IMR-90 (cell line): ENCODE measurements around the gene PRKAG3. TPM values are rescaled to one million over a fixed set of nuclear protein-coding genes. Genes with fewer than 3 reads are reported as not detected.
A peak's percentile ranks its signal among the peaks of the same experiment; 100 is the strongest.

Source experiments
- ATAC-seq: fragments of 200-7000 bp; cut with Tn5 transposase; 2 replicates; pipeline ENCODE4 v1.9.1; 2020; ENCODE audit warnings: low read depth, mild to moderate bottlenecking, moderate library complexity
- BruUV-seq: library from RNA; stranded (reverse); fragments of 400-500 nt; replicated peaks from 2 replicates; lab custom pipeline; 2021; lab: Mats Ljungman, UMichigan
- CTCF ChIA-PET: fragments of 300-600 bp; formaldehyde crosslinking; extraction: SDS; loops from one replicate; lab custom pipeline; 2021; ENCODE audit warnings: antibody characterized with exemption; lab: Yijun Ruan, JAX
- POLR2A ChIA-PET: fragments of 300-600 bp; sonication (Branson Sonifier 250); formaldehyde crosslinking; loops from one replicate; lab custom pipeline; 2022; ENCODE audit warnings: antibody characterized with exemption; ENCODE audit not compliant: unreplicated experiment; lab: Charles Lee
- DNase-seq: peaks from one replicate; pipeline ENCODE4 v3.0.0; 2013
- H2AFZ ChIP-seq: replicated peaks from 2 replicates; pipeline ENCODE3; 2013; ENCODE audit warnings: low read length, mild to moderate bottlenecking; ENCODE audit not compliant: poor library complexity
- H2AK5ac ChIP-seq: 2 replicates; pipeline ENCODE4 v1.6.1; 2013; ENCODE audit warnings: low read depth, low read length, inconsistent platforms
- H2AK9ac ChIP-seq: replicated peaks from 2 replicates; pipeline ENCODE3; 2013; ENCODE audit warnings: mild to moderate bottlenecking, low read depth, low read length, moderate library complexity; ENCODE audit not compliant: poor library complexity
- H2BK120ac ChIP-seq: 2 replicates; pipeline ENCODE4 v1.6.1; 2013; ENCODE audit warnings: low read depth, low read length, inconsistent platforms
- H2BK15ac ChIP-seq: 3 replicates; pipeline ENCODE4 v1.6.1; 2013; ENCODE audit warnings: low read depth, low read length, inconsistent platforms
- H2BK20ac ChIP-seq: 2 replicates; pipeline ENCODE4 v1.6.1; 2013; ENCODE audit warnings: low read depth, mild to moderate bottlenecking, inconsistent platforms, low read length, moderate library complexity
- H2BK5ac ChIP-seq: 2 replicates; pipeline ENCODE4 v1.6.1; 2013; ENCODE audit warnings: mild to moderate bottlenecking, low read depth, low read length, inconsistent platforms; ENCODE audit not compliant: poor library complexity, severe bottlenecking
- H3K14ac ChIP-seq: replicated peaks from 2 replicates; pipeline ENCODE4 v1.6.1; 2013; ENCODE audit warnings: low read depth, low read length, inconsistent platforms
- H3K18ac ChIP-seq: 2 replicates; pipeline ENCODE4 v1.6.1; 2013; ENCODE audit warnings: low read depth, low read length, control low read depth
- H3K23ac ChIP-seq: 2 replicates; pipeline ENCODE4 v1.6.1; 2013; ENCODE audit warnings: low read depth, low read length, inconsistent platforms
- H3K27ac ChIP-seq: 2 replicates; pipeline ENCODE4 v1.5.1; 2013; ENCODE audit warnings: mild to moderate bottlenecking, control low read depth, low read length; ENCODE audit not compliant: insufficient read depth
- H3K27me3 ChIP-seq: 2 replicates; pipeline ENCODE4 v1.6.1; 2013; ENCODE audit warnings: low read length; ENCODE audit not compliant: control insufficient read depth, insufficient read depth
- H3K36me3 ChIP-seq: 2 replicates; pipeline ENCODE4 v1.6.1; 2013; ENCODE audit warnings: low read length, mixed read lengths; ENCODE audit not compliant: control insufficient read depth, insufficient read depth
- H3K4ac ChIP-seq: 2 replicates; pipeline ENCODE4 v1.6.1; 2013; ENCODE audit warnings: low read depth, low read length, inconsistent platforms
- H3K4me1 ChIP-seq: 2 replicates; pipeline ENCODE4 v1.6.1; 2013; ENCODE audit warnings: low read length, mixed read lengths; ENCODE audit not compliant: control insufficient read depth, insufficient read depth
- H3K4me2 ChIP-seq: 2 replicates; pipeline ENCODE4 v1.6.1; 2013; ENCODE audit warnings: low read depth, mild to moderate bottlenecking, control low read depth, low read length, moderate library complexity
- H3K4me3 ChIP-seq: 2 replicates; pipeline ENCODE4 v1.5.1; 2013; ENCODE audit warnings: low read depth, mild to moderate bottlenecking, control low read depth, low read length, moderate library complexity; ENCODE audit not compliant: insufficient read depth
- H3K56ac ChIP-seq: 2 replicates; pipeline ENCODE4 v1.6.1; 2013; ENCODE audit warnings: low read length, inconsistent platforms; ENCODE audit not compliant: insufficient read depth; ENCODE audit errors: extremely low read depth
- H3K79me1 ChIP-seq, 2 experiments: 2 replicates each; pipeline ENCODE4 v1.6.1; 2013; ENCODE audit warnings: low read length in 2 of 2, inconsistent platforms in 1 of 2, low read depth in 1 of 2
- H3K9ac ChIP-seq: 2 replicates; pipeline ENCODE4 v1.6.1; 2013; ENCODE audit warnings: low read depth, low read length, control low read depth
- H3K9me1 ChIP-seq: 2 replicates; pipeline ENCODE4 v1.6.1; 2013; ENCODE audit warnings: low read length, inconsistent platforms; ENCODE audit not compliant: insufficient read depth
- H3K9me3 ChIP-seq: 2 replicates; pipeline ENCODE4 v1.6.1; 2013; ENCODE audit warnings: low read length; ENCODE audit not compliant: control insufficient read depth, insufficient read depth
- H4K20me1 ChIP-seq: 2 replicates; pipeline ENCODE4 v1.6.1; 2013; ENCODE audit warnings: low read length, inconsistent platforms; ENCODE audit not compliant: insufficient read depth
- H4K5ac ChIP-seq: 2 replicates; pipeline ENCODE4 v1.6.1; 2013; ENCODE audit warnings: mild to moderate bottlenecking, low read depth, low read length, control low read depth
- H4K8ac ChIP-seq, 2 experiments: 2 replicates each; pipeline ENCODE4 v1.6.1; 2013; ENCODE audit warnings: low read depth in 2 of 2, low read length in 2 of 2, control low read depth in 1 of 2, inconsistent platforms in 1 of 2
- H4K91ac ChIP-seq: 2 replicates; pipeline ENCODE4 v1.6.1; 2013; ENCODE audit warnings: low read depth, low read length, inconsistent platforms; ENCODE audit not compliant: insufficient read depth
- CEBPB ChIP-seq: IDR thresholded peaks from 2 replicates; pipeline ENCODE4 v1.6.1; 2012; ENCODE audit warnings: low read depth, low read length, improper control_type of control experiment
- FOS ChIP-seq: fragments of 150-350 bp; IDR thresholded peaks from 2 replicates; pipeline ENCODE4 v1.6.1; 2016; ENCODE audit warnings: low read depth, low read length
- WGBS, 2 experiments: methylation state at CpG; one replicate each; pipeline versions ENCODE4 v1.1.5 to v1.1.7; 2013; ENCODE audit warnings: missing lambda C conversion rate in 2 of 2; ENCODE audit not compliant: insufficient read length in 1 of 2; ENCODE audit errors: extremely low coverage in 2 of 2; 5-methylcytosine and 5-hydroxymethylcytosine counted together
- dilution Hi-C: fragments of 300-500 bp; cut with HindIII; formaldehyde crosslinking; loops from one replicate; pipeline ENCODE4 v1.14.3; 2018; ENCODE audit warnings: low sequenced_read_pairs; ENCODE audit not compliant: unreplicated experiment
- in situ Hi-C: fragments of 300-500 bp; cut with MboI; formaldehyde crosslinking; loops from 3 replicates; pipeline ENCODE4 v1.14.3; 2019; ENCODE audit warnings: low sequenced_read_pairs, inconsistent platforms, mixed read lengths
- intact Hi-C: fragments of 100-400 bp; cut with micrococcal nuclease; formaldehyde crosslinking; loops from 2 replicates; pipeline ENCODE4 v1.10.0; 2022
- polyA plus RNA-seq, 3 experiments: library from polyadenylated mRNA; depleted of rRNA; stranded (reverse); fragments of >200 nt; gene quantifications; 2 replicates each; pipeline ENCODE4 v1.2.3, GENCODE V29; 2012; ENCODE audit warnings: low replicate concordance in 1 of 3
- total RNA-seq: library from RNA; depleted of rRNA; stranded (reverse); fragments of >200 nt; gene quantifications from 2 replicates; pipeline ENCODE4 v1.2.3, GENCODE V29; 2012

The PRKAG3 gene
- total and polyA plus RNA-seq, 2 of the 4 experiments (the other 2 are of a cell fraction), result not detected

DNA sequence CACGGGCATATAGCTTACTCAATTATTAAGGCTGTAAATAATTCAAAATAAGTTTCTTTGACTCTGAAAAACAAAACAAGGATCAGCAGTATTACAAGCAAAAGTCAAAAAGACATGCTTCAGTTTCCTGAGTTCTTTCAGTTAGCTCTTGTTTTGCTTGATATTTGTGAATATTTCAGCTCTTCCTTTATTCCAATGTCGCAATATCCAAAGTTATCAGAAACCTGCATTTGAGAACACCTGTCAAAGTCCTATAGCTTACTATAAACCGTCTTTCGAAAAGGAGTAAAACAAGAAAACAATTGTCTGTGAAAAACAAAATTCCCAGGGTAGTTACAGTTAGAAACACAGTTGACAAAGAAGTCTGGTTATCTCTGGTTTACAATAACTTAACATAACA is 34.9 kb downstream of the PRKAG3 start:
- Histone ChIP-seq H2BK20ac (no peak overlapping the region), H4K8ac (no peak overlapping the region), H3K9ac (no peak overlapping the region), H2BK5ac (no peak overlapping the region), H3K4me3 (no peak overlapping the region), H3K27me3 (peaks cover 2% of the 10 kb centered on the region), H3K56ac (no peak overlapping the region), H3K9me1 (no peaks in the 10 kb centered on the region), H3K9me3 (no peaks in the 10 kb centered on the region), H3K79me1 (no peaks in the 10 kb centered on the region), H2AK9ac (no peak overlapping the region), H3K4me2 (no peak overlapping the region), H4K91ac (no peak overlapping the region), H3K4ac (no peak overlapping the region), H3K27ac (no peak overlapping the region), H4K20me1 (no peaks in the 10 kb centered on the region), H2BK120ac (no peak overlapping the region), H3K23ac (no peak overlapping the region), H3K18ac (no peak overlapping the region), H3K36me3 (no peaks in the 10 kb centered on the region), H3K4me1 (no peaks in the 10 kb centered on the region), H4K5ac (no peak overlapping the region), H3K14ac (no peak overlapping the region), H2AK5ac (no peak overlapping the region), H2AFZ (no peak overlapping the region), H2BK15ac (no peak overlapping the region)
- ChIA-PET CTCF (interaction anchor here (1.1 kb wide), 1 partner anchor 60 kb away, joined by 3 read pairs; no protein-coding TSS in a partner anchor), POLR2A (no interaction called here)
- dilution Hi-C loops (no loop called here), in situ Hi-C loops (no loop called here), intact Hi-C loops (no loop called here)
- DNase-seq (no peak), ATAC-seq (no peak)
- TF ChIP-seq CEBPB, result peak; percentile 65
- no peak for TF ChIP-seq FOS
- no CpG with 5 or more reads among the region's 4 CpGs for WGBS, 2 experiments
- BruUV-seq, result no TSS peak
